K562 (cell line): Measurements from ENCODE around the gene LIX1L. TPM values are rescaled to one million over a fixed set of nuclear protein-coding genes. Genes with fewer than 3 reads are reported as not detected.

Experiments
- ATAC-seq: fragments of 200-7000 bp; cut with Tn5 transposase; 3 replicates; pipeline ENCODE4 v1.9.1; 2020; ENCODE audit warnings: moderate library complexity
- BruUV-seq: library from RNA; stranded (reverse); fragments of 400-500 nt; replicated peaks from 2 replicates; lab custom pipeline; 2021; lab: Mats Ljungman, UMichigan
- CTCF ChIA-PET: fragments of 300-600 bp; formaldehyde crosslinking; extraction: SDS; loops from one replicate; lab custom pipeline; 2021; ENCODE audit warnings: low intra/inter-chr PET ratio; lab: Yijun Ruan, JAX
- POLR2A ChIA-PET: fragments of 300-600, 350-650 bp; sonication (Branson Sonifier 250); formaldehyde crosslinking; extraction: SDS; loops from one replicate; lab custom pipeline; 2021; ENCODE audit warnings: antibody characterized with exemption, inconsistent platforms; lab: Yijun Ruan, JAX
- DNase-seq, 4 experiments: peaks; one replicate each; pipeline versions ENCODE4 v3.0.0 to v3.0.0-alpha.2; 2011 to 2018; ENCODE audit warnings: low spot score in 3 of 4, mixed read lengths in 3 of 4; ENCODE audit errors: extremely low read depth in 1 of 4
- FAIRE-seq: peaks from 2 replicates; lab custom pipeline; 2011; peaks lifted over from hg19 to GRCh38; lab: Jason Lieb, UNC
- H2AFZ ChIP-seq: 2 replicates; pipeline ENCODE4 v1.6.0; 2011; ENCODE audit warnings: low read depth, low read length, control low read depth, inconsistent platforms
- H3K27ac ChIP-seq: fragments of 200-600 bp; 3 replicates; pipeline ENCODE4 v1.8.0; 2011; ENCODE audit warnings: low read depth, mild to moderate bottlenecking, control low read depth, inconsistent platforms, low read length, moderate library complexity, mixed read lengths; ENCODE audit errors: extremely low read depth
- H3K27me3 ChIP-seq, 2 experiments: fragments of 300-600 bp in 1 of 2; 2 replicates in 1 of 2; 3 replicates in 1 of 2; pipeline versions ENCODE4 v1.6.0 to v1.8.0; 2011; ENCODE audit warnings: inconsistent platforms in 2 of 2, low read length in 2 of 2, mild to moderate bottlenecking in 1 of 2, mixed read lengths in 1 of 2, moderate library complexity in 1 of 2; ENCODE audit not compliant: control insufficient read depth in 2 of 2, insufficient read depth in 2 of 2
- H3K36me3 ChIP-seq: fragments of 300-600 bp; 3 replicates; pipeline ENCODE4 v1.8.0; 2011; ENCODE audit warnings: mild to moderate bottlenecking, low read length, inconsistent platforms; ENCODE audit not compliant: control insufficient read depth, insufficient read depth
- H3K4me1 ChIP-seq, 2 experiments: fragments of 200-600 bp in 1 of 2; replicated peaks in 1 of 2; 2 replicates in 1 of 2; 3 replicates in 1 of 2; pipeline versions ENCODE4 v1.5.1 to v1.8.0; 2011; ENCODE audit warnings: inconsistent platforms in 2 of 2, low read length in 2 of 2, mild to moderate bottlenecking in 1 of 2, mixed read lengths in 1 of 2, moderate library complexity in 1 of 2; ENCODE audit not compliant: control insufficient read depth in 2 of 2, insufficient read depth in 2 of 2
- H3K4me2 ChIP-seq: 2 replicates; pipeline ENCODE4 v1.6.1; 2011; ENCODE audit warnings: low read length, control low read depth, inconsistent platforms, mixed read lengths; ENCODE audit not compliant: insufficient read depth
- H3K4me3 ChIP-seq: fragments of 200-600 bp; sonication (generic), shearing (Covaris generic); 2 replicates; pipeline ENCODE4 v1.5.1; 2016; ENCODE audit warnings: control low read depth, inconsistent platforms
- H3K79me2 ChIP-seq: fragments of 200-600 bp; 3 replicates; pipeline ENCODE4 v1.8.0; 2011; ENCODE audit warnings: low read length, inconsistent platforms; ENCODE audit not compliant: control insufficient read depth, insufficient read depth
- H3K9ac ChIP-seq, 2 experiments: 2 replicates each; pipeline versions ENCODE4 v1.6.0 to v1.6.1; 2011; ENCODE audit warnings: low read depth in 2 of 2, low read length in 2 of 2, control low read depth in 1 of 2, inconsistent platforms in 1 of 2, mild to moderate bottlenecking in 1 of 2, mixed read lengths in 1 of 2; ENCODE audit not compliant: insufficient read depth in 1 of 2
- H3K9me1 ChIP-seq: one replicate; pipeline ENCODE4 v1.6.0; 2011; ENCODE audit warnings: inconsistent platforms, mild to moderate bottlenecking, low read length, moderate library complexity; ENCODE audit not compliant: control insufficient read depth, insufficient read depth
- H3K9me3 ChIP-seq: replicated peaks from 2 replicates; pipeline ENCODE4 v1.5.1; 2011; ENCODE audit warnings: low read depth, low read length, inconsistent platforms; ENCODE audit not compliant: control insufficient read depth, insufficient read depth
- H4K20me1 ChIP-seq: replicated peaks from 2 replicates; pipeline ENCODE4 v1.6.1; 2011; ENCODE audit warnings: low read length, inconsistent platforms, mixed read lengths; ENCODE audit not compliant: control insufficient read depth, insufficient read depth
- ADNP ChIP-seq: fragments of 200-800 bp; sonication (Bioruptor generic); IDR thresholded peaks from 2 replicates; pipeline ENCODE4 v1.6.1; 2016; ENCODE audit warnings: missing genetic modification characterization, missing compliant biosample characterization
- BRF2 ChIP-seq: IDR thresholded peaks from 3 replicates; pipeline ENCODE4 v1.6.1; 2011; ENCODE audit warnings: borderline replicate concordance, mild to moderate bottlenecking; ENCODE audit not compliant: insufficient read length, insufficient read depth
- CEBPB ChIP-seq: fragments of 450-650 bp; IDR thresholded peaks from 2 replicates; pipeline ENCODE4 v1.6.1; 2016; ENCODE audit warnings: missing genetic modification characterization, missing compliant biosample characterization
- ESRRB ChIP-seq: fragments of 250-450 bp; sonication (Bioruptor Pico); IDR thresholded peaks from 2 replicates; pipeline ENCODE4 v1.5.0; 2020; ENCODE audit warnings: mild to moderate bottlenecking, moderate library complexity, borderline replicate concordance
- FIP1L1 ChIP-seq: fragments of 200-400 bp; formaldehyde crosslinking; IDR thresholded peaks from 2 replicates; pipeline ENCODE4 v1.6.1; 2018; ENCODE audit warnings: mild to moderate bottlenecking, low read depth, low read length; ENCODE audit not compliant: poor library complexity, severe bottlenecking
- HDAC3 ChIP-seq: fragments of 450-650 bp; IDR thresholded peaks from 2 replicates; pipeline ENCODE4 v1.6.1; 2018; ENCODE audit warnings: borderline replicate concordance, mild to moderate bottlenecking, moderate library complexity; ENCODE audit not compliant: partially characterized antibody
- HIVEP1 ChIP-seq: fragments of 250-450 bp; sonication (Bioruptor Pico); IDR thresholded peaks from 2 replicates; pipeline ENCODE4 v1.4.0; 2020; ENCODE audit warnings: mild to moderate bottlenecking
- PTBP1 ChIP-seq: fragments of 200-400 bp; formaldehyde crosslinking; IDR thresholded peaks from 2 replicates; pipeline ENCODE4 v1.6.1; 2017; ENCODE audit warnings: low read depth, low read length
- RBM25 ChIP-seq: fragments of 200-400 bp; formaldehyde crosslinking; IDR thresholded peaks from 2 replicates; pipeline ENCODE4 v1.6.1; 2018; ENCODE audit warnings: low read length, low read depth, moderate library complexity; ENCODE audit not compliant: severe bottlenecking
- SMAD4 ChIP-seq: fragments of 250-450 bp; sonication (Bioruptor Pico); conservative IDR thresholded peaks from 2 replicates; pipeline ENCODE4 v1.8.0; 2021; ENCODE audit warnings: inconsistent platforms, mild to moderate bottlenecking, moderate library complexity
- SNRNP70 ChIP-seq: fragments of 200-400 bp; formaldehyde crosslinking; optimal IDR thresholded peaks from 2 replicates; pipeline ENCODE3; 2017; ENCODE audit warnings: low read depth, low read length
- SP2 ChIP-seq: IDR thresholded peaks from 2 replicates; pipeline ENCODE4 v1.6.1; 2011; ENCODE audit warnings: mild to moderate bottlenecking, low read depth, low read length, moderate library complexity; ENCODE audit not compliant: poor library complexity, severe bottlenecking; ENCODE audit errors: extremely low read depth
- ZKSCAN1 ChIP-seq: fragments of 150-350 bp; IDR thresholded peaks from 2 replicates; pipeline ENCODE4 v1.6.1; 2016; ENCODE audit warnings: low read depth, low read length
- ZNF121 ChIP-seq: sonication (generic); formaldehyde crosslinking; conservative IDR thresholded peaks from 2 replicates; pipeline ENCODE4 v1.8.0; 2022; ENCODE audit warnings: missing genetic modification reagents
- WGBS: fragments of 100-300 bp; shearing (Covaris generic); methylation state at CpG from one replicate; pipeline ENCODE4 v1.1.6; 2016; ENCODE audit warnings: low coverage, mixed read lengths; ENCODE audit not compliant: insufficient coverage; ENCODE audit errors: missing lambda C conversion rate; 5-methylcytosine and 5-hydroxymethylcytosine counted together
- in situ Hi-C: fragments of 300-500 bp; cut with MboI; formaldehyde crosslinking; loops from 4 replicates; pipeline ENCODE4 v1.15.0; 2018; ENCODE audit warnings: inconsistent platforms, mixed read lengths
- intact Hi-C: fragments of 100-400 bp; cut with micrococcal nuclease; formaldehyde crosslinking; loops from 2 replicates; pipeline ENCODE4 v1.14.2; 2022
- polyA plus RNA-seq, 8 experiments: library from polyadenylated mRNA; depleted of rRNA in 4 of 8; stranded (reverse) in 5 of 8; unstranded in 3 of 8; fragments of >200 nt; fragmentation: Nextera tagmentation in 2 of 8; fragmentation: Illumina TruSeq in 1 of 8; extraction: Ambion mirVana in 2 of 8; extraction: Trizol in 1 of 8; gene quantifications; 2 replicates each; pipeline versions ENCODE4 v1.2.1 to v1.2.3, GENCODE V29; 2011 to 2014; ENCODE audit warnings: inconsistent platforms in 1 of 8, missing spikeins in 1 of 8
- total RNA-seq, 7 experiments: library from RNA; depleted of rRNA in 6 of 7; stranded (reverse); fragments of >200 nt in 6 of 7; fragmentation: Illumina TruSeq in 2 of 7; extraction: Trizol in 2 of 7; gene quantifications; 2 replicates each; pipeline versions ENCODE4 v1.2.1 to v1.2.3, GENCODE V29; 2011 to 2021; ENCODE audit warnings: low replicate concordance in 1 of 7

LIX1L gene
- total and polyA plus RNA-seq, 9 of the 15 experiments (the other 6 are each of a cell fraction or from before 2014, with no cell fraction given): 4.6 to 26.5 (median 12.5) TPM

- in situ Hi-C loops (no loop called here), intact Hi-C loops (no loop called here)
- POLR2A ChIA-PET: interaction anchor here (0.6 kb wide), 1 partner anchor 60 kb away, joined by 3 read pairs; no protein-coding TSS in a partner anchor
- no peak overlapping the region for H3K9ac ChIP-seq
- H4K20me1 ChIP-seq: no peaks in the 10 kb centered on the region
- CTCF ChIA-PET: no interaction called here
- TF ChIP-seq ZKSCAN1 (no peak), SMAD4 (CRISPR knock-in tag) (no peak), RBM25 (peak; percentile 3), ZNF121 (peak; percentile 69)
- no TSS peak for BruUV-seq
- H3K27me3 ChIP-seq: no peaks in the 10 kb centered on the region
- peaks cover 29% of the 10 kb centered on the region for H3K79me2 ChIP-seq
- FAIRE-seq (no peak), ATAC-seq (no peak), DNase-seq (no peak)
- no peaks in the 10 kb centered on the region for H3K9me3 ChIP-seq
- H2AFZ ChIP-seq: no peak overlapping the region
- 97% methylated on average over 3 of the region's 3 CpGs for WGBS
- no peak overlapping the region for H3K4me3 ChIP-seq
- H3K4me1 ChIP-seq: peaks cover 4 to 13% of the 10 kb centered on the region in 2 experiments; a peak in 4 of 5 replicates
- H3K27ac ChIP-seq: no peak overlapping the region
- H3K4me2 ChIP-seq: no peak overlapping the region
- no peaks in the 10 kb centered on the region for H3K9me1 ChIP-seq
- no peaks in the 10 kb centered on the region for H3K36me3 ChIP-seq
These were observed 4.9 kb downstream of the LIX1L start for GRCh38 chr1:145952903-145953302.

- TF ChIP-seq FIP1L1 (no peak), BRF2 (no peak), ESRRB (CRISPR knock-in tag) (no peak), SP2 (no peak), SNRNP70 (no peak), ADNP (tag) (no peak), HDAC3 (no peak), CEBPB (tag) (no peak), HIVEP1 (CRISPR knock-in tag) (no peak), PTBP1 (no peak)
- no peak overlapping the region for H2AFZ ChIP-seq
- no peak overlapping the region for H3K27ac ChIP-seq
- H3K9me3 ChIP-seq: no peaks in the 10 kb centered on the region
- H3K79me2 ChIP-seq: peaks cover 19% of the 10 kb centered on the region; the same call in 2 of the 3 replicates
- H3K9me1 ChIP-seq: no peaks in the 10 kb centered on the region
- H3K36me3 ChIP-seq: peaks cover 9% of the 10 kb centered on the region; the same call in 1 of the 3 replicates
- CTCF ChIA-PET: no interaction called here
- no peak overlapping the region for H3K9ac ChIP-seq
- peaks cover 0 to 9% of the 10 kb centered on the region in 2 experiments; a peak in 3 of 5 replicates for H3K4me1 ChIP-seq
- BruUV-seq: no TSS peak
- 56% methylated on average over 1 of the region's 1 CpG for WGBS
- FAIRE-seq (no peak), ATAC-seq (no peak), DNase-seq (no peak)
- no peak overlapping the region for H3K4me2 ChIP-seq
- no peaks in the 10 kb centered on the region for H3K27me3 ChIP-seq
- H3K4me3 ChIP-seq: no peak overlapping the region
- intact Hi-C loops: no loop called here
- no peaks in the 10 kb centered on the region for H4K20me1 ChIP-seq
- POLR2A ChIA-PET: no interaction called here
- in situ Hi-C loops: no loop called here
These were observed 6.3 kb downstream of the LIX1L start for GRCh38 chr1:145951526-145951925.
